LNCaP clone FGC (cell line): ENCODE results near the gene NPFFR2.

Experiments
- DNase-seq: peaks from one replicate; pipeline ENCODE4 v3.0.0-alpha.2; 2011; ENCODE audit warnings: low read depth
- H3K4me3 ChIP-seq: 2 replicates; pipeline ENCODE4 v1.5.1; 2011; ENCODE audit warnings: mild to moderate bottlenecking, low read depth, low read length, control low read depth
- TF ChIP-seq, protein P1 (sequence below): IDR thresholded peaks from 2 replicates; pipeline ENCODE4 v1.5.1; 2012; ENCODE audit warnings: mild to moderate bottlenecking; ENCODE audit not compliant: control insufficient read depth, insufficient read depth; ENCODE audit errors: extremely low read depth

Gene NPFFR2

DNA sequence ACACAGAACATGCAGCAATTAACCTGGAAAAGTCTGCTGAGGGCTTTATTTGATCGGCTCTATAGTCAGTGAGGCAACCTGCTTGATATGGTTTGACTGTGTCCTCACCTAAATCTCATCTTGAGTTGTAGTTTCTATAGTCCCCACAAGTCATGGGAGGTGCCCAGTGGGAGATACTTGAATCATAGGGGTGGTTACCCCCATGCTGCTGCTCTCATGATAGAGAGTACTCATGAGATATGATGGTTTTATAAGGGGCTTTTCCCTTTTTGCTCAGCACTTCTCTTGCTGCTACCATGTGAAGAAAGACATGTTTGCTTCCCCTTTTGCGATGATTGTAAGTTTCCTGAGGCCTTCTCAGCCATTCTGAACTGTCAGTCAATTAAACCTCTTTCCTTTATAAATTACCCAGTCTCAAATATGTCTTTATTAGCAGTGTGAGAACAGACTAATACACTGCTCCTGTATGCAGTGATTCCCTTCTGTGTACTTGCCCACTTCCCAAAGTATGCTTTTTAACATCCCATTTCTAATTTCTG is 78.2 kb downstream of the NPFFR2 start:
- no peak for DNase-seq
- H3K4me3 ChIP-seq = no peak overlapping the region
- TF ChIP-seq, protein P1, sequence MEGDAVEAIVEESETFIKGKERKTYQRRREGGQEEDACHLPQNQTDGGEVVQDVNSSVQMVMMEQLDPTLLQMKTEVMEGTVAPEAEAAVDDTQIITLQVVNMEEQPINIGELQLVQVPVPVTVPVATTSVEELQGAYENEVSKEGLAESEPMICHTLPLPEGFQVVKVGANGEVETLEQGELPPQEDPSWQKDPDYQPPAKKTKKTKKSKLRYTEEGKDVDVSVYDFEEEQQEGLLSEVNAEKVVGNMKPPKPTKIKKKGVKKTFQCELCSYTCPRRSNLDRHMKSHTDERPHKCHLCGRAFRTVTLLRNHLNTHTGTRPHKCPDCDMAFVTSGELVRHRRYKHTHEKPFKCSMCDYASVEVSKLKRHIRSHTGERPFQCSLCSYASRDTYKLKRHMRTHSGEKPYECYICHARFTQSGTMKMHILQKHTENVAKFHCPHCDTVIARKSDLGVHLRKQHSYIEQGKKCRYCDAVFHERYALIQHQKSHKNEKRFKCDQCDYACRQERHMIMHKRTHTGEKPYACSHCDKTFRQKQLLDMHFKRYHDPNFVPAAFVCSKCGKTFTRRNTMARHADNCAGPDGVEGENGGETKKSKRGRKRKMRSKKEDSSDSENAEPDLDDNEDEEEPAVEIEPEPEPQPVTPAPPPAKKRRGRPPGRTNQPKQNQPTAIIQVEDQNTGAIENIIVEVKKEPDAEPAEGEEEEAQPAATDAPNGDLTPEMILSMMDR = no peak

- no peak overlapping the region for H3K4me3 ChIP-seq
- TF ChIP-seq, protein P1 = no peak
- DNase-seq = no peak
Observed at GRCh38 chr4:72110886-72111285, 79.1 kb downstream of the NPFFR2 start.

DNA sequence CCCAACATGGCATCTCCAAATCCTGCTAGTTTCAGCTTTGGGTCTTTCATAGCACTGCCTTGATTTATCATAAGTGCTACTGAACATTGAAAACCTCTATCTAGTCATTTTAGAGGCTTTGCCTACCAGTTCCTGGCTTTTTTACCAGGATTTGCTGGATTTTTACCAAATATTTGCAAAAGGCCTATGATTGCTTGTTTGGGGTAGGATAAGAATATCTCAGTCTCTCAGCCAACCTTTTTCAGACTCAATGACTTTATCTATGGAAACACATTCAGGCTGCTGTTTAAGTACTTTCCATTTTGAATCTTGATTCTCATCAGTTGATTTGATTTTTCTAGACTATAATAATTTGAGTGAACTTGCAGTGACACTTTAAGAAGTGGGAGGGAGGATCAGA is 80.1 kb downstream of the NPFFR2 start:
- TF ChIP-seq, protein P1 = no peak
- no peak for DNase-seq
- H3K4me3 ChIP-seq = no peak overlapping the region

GRCh38 chr4:72112514-72113156 is 80.8 kb downstream of the NPFFR2 start:
- H3K4me3 ChIP-seq = no peak overlapping the region
- TF ChIP-seq, protein P1 = no peak
- no peak for DNase-seq

DNA sequence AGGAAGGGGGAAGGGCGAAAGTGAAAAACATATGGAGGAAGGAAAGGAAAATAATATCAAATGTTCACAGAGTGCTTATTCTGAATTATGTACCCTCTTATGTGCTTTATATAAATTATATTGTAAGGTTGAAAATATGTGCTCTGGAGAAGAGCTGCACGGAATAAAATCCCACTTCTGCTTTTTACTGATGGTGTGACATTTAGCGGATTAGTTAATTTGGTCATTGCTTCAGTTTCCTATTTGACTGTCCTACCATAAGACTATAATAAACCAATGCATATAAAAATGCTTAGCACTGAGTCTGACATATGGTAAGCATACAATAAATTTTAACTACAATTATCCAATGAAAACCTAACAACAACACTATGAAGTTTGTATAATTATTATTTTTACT is 86.2 kb downstream of the NPFFR2 start:
- DNase-seq = no peak
- TF ChIP-seq, protein P1 = no peak
- H3K4me3 ChIP-seq = no peak overlapping the region

DNA sequence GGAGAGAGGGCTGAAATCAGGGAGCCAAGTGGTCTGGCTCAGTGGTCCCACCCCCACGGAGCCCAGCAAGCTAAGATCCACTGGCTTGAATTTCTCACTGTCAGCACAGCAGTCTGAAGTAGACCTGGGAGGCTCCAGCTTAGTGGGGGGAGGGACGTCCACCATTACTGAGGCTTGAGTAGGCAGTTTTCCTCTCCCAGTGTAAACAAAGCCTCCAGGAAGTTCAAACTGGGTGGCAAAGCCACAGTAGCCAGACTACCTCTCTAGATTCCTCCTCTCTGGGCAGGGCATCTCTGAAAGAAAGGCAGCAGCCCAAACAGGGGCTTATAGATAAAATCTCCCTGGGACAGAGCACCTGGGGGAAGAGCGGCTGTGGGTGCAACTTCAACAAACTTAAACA is 88.1 kb downstream of the NPFFR2 start:
- H3K4me3 ChIP-seq = no peak overlapping the region
- DNase-seq = no peak
- TF ChIP-seq, protein P1 = no peak

GRCh38 chr4:72128741-72129140 is 96.9 kb downstream of the NPFFR2 start:
- TF ChIP-seq, protein P1 = no peak

More at GRCh38 chr4:72128741-72129140, 96.9 kb downstream of the NPFFR2 start:
- no peak for DNase-seq
- no peak overlapping the region for H3K4me3 ChIP-seq
